GM19467 (cell line): ENCODE measurements around the gene EFNB3.

ENCODE experiments used
- ATAC-seq: cut with Tn5 transposase; IDR thresholded peaks from one replicate; pipeline ENCODE4 v1.9.1; 2021; ENCODE audit warnings: mild to moderate bottlenecking, moderate library complexity; ENCODE audit not compliant: unreplicated experiment

EFNB3 gene

DNA sequence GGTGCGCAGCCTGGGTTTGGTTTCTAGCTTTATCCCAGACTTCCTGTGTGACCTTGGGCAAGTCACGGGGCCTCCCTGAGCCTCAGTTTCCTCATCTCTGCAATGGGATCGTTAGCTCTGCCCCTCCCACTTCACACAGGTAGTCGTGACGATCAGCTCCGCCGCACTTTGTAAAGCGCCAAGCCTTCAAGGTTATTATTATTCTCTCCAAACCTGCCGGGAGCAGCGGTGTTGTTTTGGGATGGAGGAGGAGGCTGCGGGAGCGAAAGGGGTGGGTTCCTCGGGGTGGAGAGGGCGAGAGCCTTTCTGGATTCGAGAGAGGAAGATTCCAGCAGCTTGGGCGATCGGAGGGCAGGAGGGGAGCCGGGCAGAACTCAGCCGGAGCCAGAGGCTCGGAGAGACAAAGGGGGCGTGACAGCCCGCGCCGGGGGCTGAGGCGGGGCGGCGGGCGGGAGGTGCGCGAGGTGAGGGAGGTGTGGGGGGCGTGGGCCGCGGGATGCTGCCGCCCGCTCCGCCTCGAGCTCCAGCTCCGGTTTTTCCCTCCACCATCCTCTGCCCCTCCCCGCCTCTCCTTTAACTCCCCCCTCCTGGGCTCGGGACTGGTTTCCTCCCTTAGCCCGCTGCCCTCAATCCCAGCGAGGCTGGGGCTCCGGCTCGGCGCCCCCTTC is at the start of gene EFNB3:
Gene EFNB3, plus strand, starts transcription at position 602 of the 668 bp plus-strand sequence. CDS start 397 bp downstream, outside the sequence.
- ATAC-seq, result no peak

GRCh38 chr17:7655541-7655840 is 49.5 kb upstream of the EFNB3 start:
- ATAC-seq, result no peak

- no peak for ATAC-seq
Observed at GRCh38 chr17:7656958-7657609, 47.9 kb upstream of the EFNB3 start.

DNA sequence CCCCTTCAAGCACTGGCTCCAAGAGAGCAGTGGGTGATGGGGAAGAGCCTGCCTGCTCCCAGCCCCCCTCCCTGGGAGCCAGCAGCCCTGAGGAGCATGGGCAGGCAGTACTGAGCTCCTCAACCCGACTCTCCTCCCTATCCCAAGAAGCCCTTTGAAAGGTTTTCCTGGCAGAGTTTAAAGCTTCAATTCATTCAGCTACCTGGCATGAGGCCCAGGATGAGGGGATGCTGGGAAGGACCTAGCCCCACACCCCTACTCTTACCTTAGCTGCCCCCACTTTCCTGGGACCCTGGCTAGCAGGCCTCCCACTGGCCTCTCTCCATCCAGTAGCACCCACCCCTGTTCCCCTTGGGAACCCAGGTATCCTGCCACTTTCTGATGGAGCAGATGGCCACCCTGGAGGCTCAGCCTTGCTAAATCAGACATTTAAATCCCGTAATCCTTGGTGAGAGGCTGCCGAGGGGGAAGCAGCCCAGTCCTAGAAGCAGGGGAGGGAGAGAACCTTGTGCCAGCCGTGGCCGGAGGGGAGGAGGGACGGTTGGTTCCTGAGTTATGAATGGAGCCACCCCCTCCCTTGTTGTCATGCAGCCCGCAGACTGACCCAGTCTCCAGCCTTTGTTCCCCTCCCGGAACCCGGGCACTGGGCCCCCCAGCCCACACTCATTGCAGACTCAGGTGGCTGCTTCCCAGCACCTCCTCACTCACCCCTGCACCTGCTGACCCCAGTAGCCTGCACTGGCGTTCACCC is 37.2 kb upstream of the EFNB3 start:
- no peak for ATAC-seq

- no peak for ATAC-seq
Observed at GRCh38 chr17:7668482-7668881, 36.5 kb upstream of the EFNB3 start.

DNA sequence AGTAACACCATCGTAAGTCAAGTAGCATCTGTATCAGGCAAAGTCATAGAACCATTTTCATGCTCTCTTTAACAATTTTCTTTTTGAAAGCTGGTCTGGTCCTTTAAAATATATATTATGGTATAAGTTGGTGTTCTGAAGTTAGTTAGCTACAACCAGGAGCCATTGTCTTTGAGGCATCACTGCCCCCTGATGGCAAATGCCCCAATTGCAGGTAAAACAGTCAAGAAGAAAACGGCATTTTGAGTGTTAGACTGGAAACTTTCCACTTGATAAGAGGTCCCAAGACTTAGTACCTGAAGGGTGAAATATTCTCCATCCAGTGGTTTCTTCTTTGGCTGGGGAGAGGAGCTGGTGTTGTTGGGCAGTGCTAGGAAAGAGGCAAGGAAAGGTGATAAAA is 31.8 kb upstream of the EFNB3 start:
- no peak for ATAC-seq

DNA sequence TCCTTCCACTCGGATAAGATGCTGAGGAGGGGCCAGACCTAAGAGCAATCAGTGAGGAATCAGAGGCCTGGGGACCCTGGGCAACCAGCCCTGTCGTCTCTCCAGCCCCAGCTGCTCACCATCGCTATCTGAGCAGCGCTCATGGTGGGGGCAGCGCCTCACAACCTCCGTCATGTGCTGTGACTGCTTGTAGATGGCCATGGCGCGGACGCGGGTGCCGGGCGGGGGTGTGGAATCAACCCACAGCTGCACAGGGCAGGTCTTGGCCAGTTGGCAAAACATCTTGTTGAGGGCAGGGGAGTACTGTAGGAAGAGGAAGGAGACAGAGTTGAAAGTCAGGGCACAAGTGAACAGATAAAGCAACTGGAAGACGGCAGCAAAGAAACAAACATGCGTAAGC is 30.1 kb upstream of the EFNB3 start:
- ATAC-seq, result no peak

GRCh38 chr17:7676533-7676932 is 28.5 kb upstream of the EFNB3 start:
- no peak for ATAC-seq

DNA sequence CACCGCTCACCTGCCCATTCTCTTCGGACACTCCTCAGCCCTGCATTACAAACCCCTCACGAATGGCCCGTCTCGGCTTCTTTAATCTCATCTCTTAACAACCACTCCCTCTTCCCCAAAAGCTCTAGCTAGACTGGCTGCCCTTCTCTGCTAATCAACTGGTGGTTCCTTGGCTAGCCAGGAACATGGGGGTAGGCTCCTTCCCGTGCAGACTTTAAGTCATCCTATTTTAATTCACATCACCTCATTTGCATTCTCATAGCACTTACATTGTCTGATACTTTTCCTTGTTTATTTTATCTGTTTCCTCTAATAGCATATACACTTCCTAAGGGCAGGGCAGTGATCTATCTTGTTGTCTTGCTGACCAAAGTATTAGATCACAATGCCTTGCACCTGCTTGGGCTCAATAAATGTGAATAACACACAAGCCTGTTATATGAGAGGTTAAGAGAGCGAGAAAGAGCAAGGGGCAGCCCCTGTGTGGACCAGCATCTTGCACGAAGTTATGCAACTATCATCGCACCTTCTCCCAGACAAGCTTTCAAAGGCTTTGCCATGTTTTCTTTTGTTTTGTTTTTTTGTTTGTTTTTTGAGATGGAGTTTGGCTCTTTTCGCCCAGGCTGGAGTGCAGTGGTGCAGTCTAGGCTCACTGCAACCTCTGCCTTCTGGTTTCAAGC is 27.5 kb upstream of the EFNB3 start:
- no peak for ATAC-seq

- no peak for ATAC-seq
Observed at GRCh38 chr17:7684851-7685532, 20.0 kb upstream of the EFNB3 start.

DNA sequence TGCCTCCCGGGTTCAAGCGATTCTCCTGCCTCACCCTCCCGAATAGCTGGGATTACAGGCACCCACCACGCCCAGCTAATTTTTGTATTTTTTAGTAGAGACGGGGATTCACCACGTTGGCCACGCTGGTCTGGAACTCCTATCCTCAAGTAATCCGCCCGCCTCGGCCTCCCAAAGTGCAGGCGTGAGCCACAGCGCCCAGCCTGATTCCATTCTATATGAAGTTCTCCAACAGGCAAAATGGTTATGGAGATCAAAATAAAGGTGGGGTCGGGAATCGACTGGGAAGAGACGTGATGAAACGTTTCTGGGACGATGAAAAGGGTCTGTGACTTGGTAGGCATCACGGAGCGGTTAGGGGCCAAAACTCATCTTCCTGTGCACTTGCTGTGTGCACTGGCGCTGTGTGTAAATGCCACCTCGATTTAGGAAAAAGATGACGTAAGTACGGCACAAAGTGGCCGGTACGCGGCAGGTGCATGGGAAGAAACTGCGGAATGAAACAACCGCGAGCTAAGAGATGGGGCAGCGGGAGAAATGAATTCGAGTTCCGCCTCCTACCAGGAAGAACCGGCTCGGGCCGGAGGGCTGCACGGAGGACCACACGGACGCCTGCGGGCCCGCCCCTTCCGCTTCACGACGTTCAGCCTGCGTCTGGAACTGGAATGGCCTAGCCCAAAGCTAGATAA is 19.3 kb upstream of the EFNB3 start:
- peak; percentile 41 for ATAC-seq

DNA sequence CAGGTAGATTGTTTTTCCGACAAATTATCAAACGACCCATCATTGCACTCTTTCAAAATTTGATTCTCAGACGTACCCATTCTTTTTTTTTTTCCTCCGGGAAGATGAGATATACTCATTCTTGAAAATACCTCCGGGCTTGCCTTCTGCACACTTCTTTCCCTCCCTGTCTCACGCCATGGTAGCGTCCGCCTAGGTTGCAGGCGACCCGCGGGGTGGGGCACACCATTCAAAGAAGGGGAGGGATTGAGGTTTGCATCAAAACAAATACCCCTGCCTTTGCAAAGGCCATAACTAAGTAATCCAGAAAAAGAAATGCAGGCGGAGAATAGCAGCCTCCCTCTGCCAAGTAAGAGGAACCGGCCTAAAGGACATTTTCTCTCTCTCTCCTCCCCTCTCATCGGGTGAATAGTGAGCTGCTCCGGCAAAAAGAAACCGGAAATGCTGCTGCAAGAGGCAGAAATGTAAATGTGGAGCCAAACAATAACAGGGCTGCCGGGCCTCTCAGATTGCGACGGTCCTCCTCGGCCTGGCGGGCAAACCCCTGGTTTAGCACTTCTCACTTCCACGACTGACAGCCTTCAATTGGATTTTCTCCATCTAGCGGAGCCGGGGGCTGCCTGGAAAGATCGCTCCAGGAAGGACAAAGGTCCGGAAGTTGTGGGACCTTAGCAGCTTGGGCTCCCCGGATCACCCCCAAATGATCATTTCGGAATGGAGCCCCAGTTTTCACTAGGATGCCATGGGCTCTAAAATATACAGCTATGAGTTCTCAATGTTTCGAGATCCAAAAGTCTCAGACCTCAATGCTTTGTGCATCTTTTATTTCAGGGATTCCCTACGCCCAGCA is 18.6 kb upstream of the EFNB3 start:
- peak; percentile 36 for ATAC-seq

DNA sequence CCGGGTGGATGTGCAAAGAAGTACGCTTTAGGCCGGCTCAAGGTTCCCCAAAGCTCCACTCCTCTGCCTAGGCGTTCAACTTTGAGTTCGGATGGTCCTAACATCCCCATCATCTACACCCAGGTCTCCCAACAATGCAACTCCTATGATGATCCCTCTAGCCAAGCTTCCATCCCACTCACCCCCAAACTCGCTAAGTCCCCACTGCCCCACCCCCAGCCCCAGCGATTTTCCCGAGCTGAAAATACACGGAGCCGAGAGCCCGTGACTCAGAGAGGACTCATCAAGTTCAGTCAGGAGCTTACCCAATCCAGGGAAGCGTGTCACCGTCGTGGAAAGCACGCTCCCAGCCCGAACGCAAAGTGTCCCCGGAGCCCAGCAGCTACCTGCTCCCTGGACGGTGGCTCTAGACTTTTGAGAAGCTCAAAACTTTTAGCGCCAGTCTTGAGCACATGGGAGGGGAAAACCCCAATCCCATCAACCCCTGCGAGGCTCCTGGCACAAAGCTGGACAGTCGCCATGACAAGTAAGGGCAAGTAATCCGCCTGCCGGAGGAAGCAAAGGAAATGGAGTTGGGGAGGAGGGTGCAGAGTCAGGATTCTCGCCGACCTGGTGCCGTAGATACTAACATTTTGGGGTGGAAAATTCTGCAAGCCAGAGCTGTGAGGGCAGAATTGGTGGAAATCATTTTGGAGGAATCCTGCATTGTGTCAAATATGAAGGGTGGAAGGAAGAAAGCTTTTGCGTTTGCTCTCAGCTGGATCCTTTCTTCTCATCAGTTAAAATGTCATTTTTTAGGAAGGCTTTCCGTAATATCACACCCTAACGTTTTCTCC is 17.7 kb upstream of the EFNB3 start, which contains the start of gene TP53:
Gene TP53, minus strand, starts transcription at position 419 of the 836 bp plus-strand sequence. CDS start 10,896 bp downstream, outside the sequence.
- ATAC-seq, result no peak

DNA sequence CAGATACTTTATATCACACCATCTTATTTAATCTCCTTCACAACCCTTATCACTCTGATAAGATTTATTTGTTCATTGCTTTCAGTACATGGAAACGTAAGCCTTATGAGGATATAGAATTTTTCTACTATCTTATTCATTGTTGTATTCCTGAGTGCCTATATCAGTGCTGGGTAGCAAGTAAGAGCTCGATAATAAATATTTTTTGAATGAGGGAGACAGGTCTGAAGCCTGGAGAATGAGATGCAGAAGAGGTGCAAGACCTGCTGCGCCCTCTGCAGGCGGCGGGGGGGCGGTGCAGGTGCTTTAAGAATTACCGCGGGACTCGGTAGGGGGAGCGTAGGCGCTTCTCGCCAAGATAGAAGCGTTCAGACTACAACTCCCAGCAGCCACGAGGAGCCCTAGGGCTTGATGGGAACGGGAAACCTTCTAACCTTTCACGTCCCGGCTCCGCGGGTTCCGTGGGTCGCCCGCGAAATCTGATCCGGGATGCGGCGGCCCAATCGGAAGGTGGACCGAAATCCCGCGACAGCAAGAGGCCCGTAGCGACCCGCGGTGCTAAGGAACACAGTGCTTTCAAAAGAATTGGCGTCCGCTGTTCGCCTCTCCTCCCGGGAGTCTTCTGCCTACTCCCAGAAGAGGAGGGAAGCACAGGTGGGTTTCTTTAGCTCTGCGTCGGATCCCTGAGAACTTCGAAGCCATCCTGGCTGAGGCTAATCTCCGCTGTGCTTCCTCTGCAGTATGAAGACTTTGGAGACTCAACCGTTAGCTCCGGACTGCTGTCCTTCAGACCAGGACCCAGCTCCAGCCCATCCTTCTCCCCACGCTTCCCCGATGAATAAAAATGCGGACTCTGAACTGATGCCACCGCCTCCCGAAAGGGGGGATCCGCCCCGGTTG is 16.8 kb upstream of the EFNB3 start, which contains the start of gene WRAP53:
Gene WRAP53, plus strand, starts transcription at position 570 of the 900 bp plus-strand sequence. Its CDS starts 172 bp downstream, at position 742.
- ATAC-seq, result peak; percentile 69

DNA sequence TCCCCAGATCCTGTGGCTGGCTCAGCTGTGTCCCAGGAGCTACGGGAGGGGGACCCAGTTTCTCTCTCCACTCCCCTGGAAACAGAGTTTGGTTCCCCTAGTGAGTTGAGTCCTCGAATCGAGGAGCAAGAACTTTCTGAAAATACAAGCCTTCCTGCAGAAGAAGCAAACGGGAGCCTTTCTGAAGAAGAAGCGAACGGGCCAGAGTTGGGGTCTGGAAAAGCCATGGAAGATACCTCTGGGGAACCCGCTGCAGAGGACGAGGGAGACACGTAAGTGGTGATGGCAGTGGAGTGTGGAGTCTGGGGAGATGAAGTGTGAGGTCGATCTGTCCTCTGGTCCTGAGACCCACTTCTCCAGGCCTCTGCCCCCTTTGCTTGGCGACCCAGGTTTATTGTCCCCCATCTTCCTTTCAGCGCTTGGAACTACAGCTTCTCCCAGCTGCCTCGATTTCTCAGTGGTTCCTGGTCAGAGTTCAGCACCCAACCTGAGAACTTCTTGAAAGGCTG is 16.1 kb upstream of the EFNB3 start:
- ATAC-seq, result no peak

GRCh38 chr17:7695586-7695985 is 9.4 kb upstream of the EFNB3 start:
- no peak for ATAC-seq
